Activated naive CD8-positive, alpha-beta T cell (primary cell): Measurements from ENCODE around the gene CKAP2L.

Experiments used
- H3K27ac Mint-ChIP-seq: one replicate; pipeline ENCODE4 v1.8.0; 2021; ENCODE audit warnings: mixed read lengths
- H3K27me3 Mint-ChIP-seq: one replicate; pipeline ENCODE4 v1.8.0; 2021; ENCODE audit warnings: mixed read lengths
- H3K36me3 Mint-ChIP-seq: one replicate; pipeline ENCODE4 v1.8.0; 2021; ENCODE audit warnings: mixed read lengths
- H3K4me1 Mint-ChIP-seq: one replicate; pipeline ENCODE4 v1.8.0; 2021; ENCODE audit warnings: low read depth, mixed read lengths
- H3K4me3 Mint-ChIP-seq: one replicate; pipeline ENCODE4 v1.8.0; 2021; ENCODE audit warnings: mild to moderate bottlenecking, mixed read lengths
- H3K9me3 Mint-ChIP-seq: one replicate; pipeline ENCODE4 v1.8.0; 2021; ENCODE audit warnings: low read depth, mixed read lengths

Gene CKAP2L

GRCh38 chr2:112795774-112796173 lies 31.4 kb upstream of the CKAP2L start:
- H3K9me3 Mint-ChIP-seq, result no peaks in the 10 kb centered on the region
- H3K27ac Mint-ChIP-seq, result no peak overlapping the region
- H3K36me3 Mint-ChIP-seq, result no peaks in the 10 kb centered on the region
- no peaks in the 10 kb centered on the region for H3K27me3 Mint-ChIP-seq
- no peaks in the 10 kb centered on the region for H3K4me1 Mint-ChIP-seq
- no peak overlapping the region for H3K4me3 Mint-ChIP-seq

GRCh38 chr2:112794841-112795240 lies 30.4 kb upstream of the CKAP2L start:
- Mint-ChIP-seq H3K27me3 (no peaks in the 10 kb centered on the region), H3K4me1 (no peaks in the 10 kb centered on the region), H3K4me3 (no peak overlapping the region), H3K9me3 (no peaks in the 10 kb centered on the region), H3K27ac (no peak overlapping the region), H3K36me3 (no peaks in the 10 kb centered on the region)

GRCh38 chr2:112794131-112794733 lies 29.8 kb upstream of the CKAP2L start:
- no peaks in the 10 kb centered on the region for H3K4me1 Mint-ChIP-seq
- no peak overlapping the region for H3K27ac Mint-ChIP-seq
- no peak overlapping the region for H3K4me3 Mint-ChIP-seq
- H3K9me3 Mint-ChIP-seq, result no peaks in the 10 kb centered on the region
- no peaks in the 10 kb centered on the region for H3K36me3 Mint-ChIP-seq
- H3K27me3 Mint-ChIP-seq, result no peaks in the 10 kb centered on the region

- Mint-ChIP-seq H3K36me3 (no peaks in the 10 kb centered on the region), H3K27ac (no peak overlapping the region), H3K27me3 (peaks cover 2% of the 10 kb centered on the region), H3K9me3 (no peaks in the 10 kb centered on the region), H3K4me1 (no peaks in the 10 kb centered on the region), H3K4me3 (no peak overlapping the region)
Observed at GRCh38 chr2:112793449-112793978, 29.1 kb upstream of the CKAP2L start.

- Mint-ChIP-seq H3K4me3 (no peak overlapping the region), H3K27ac (no peak overlapping the region), H3K9me3 (no peaks in the 10 kb centered on the region), H3K36me3 (no peaks in the 10 kb centered on the region), H3K4me1 (no peaks in the 10 kb centered on the region), H3K27me3 (peaks cover 2% of the 10 kb centered on the region)
Observed at GRCh38 chr2:112792419-112792818, 28.0 kb upstream of the CKAP2L start.

- no peaks in the 10 kb centered on the region for H3K36me3 Mint-ChIP-seq
- no peak overlapping the region for H3K27ac Mint-ChIP-seq
- peaks cover 2% of the 10 kb centered on the region for H3K27me3 Mint-ChIP-seq
- no peak overlapping the region for H3K4me3 Mint-ChIP-seq
- no peaks in the 10 kb centered on the region for H3K9me3 Mint-ChIP-seq
- H3K4me1 Mint-ChIP-seq, result no peaks in the 10 kb centered on the region
Observed at GRCh38 chr2:112791693-112792230, 27.4 kb upstream of the CKAP2L start.

GRCh38 chr2:112791019-112791418 lies 26.6 kb upstream of the CKAP2L start:
- Mint-ChIP-seq H3K36me3 (no peaks in the 10 kb centered on the region), H3K4me1 (no peaks in the 10 kb centered on the region), H3K9me3 (no peaks in the 10 kb centered on the region), H3K27ac (no peak overlapping the region), H3K4me3 (no peak overlapping the region), H3K27me3 (peaks cover 2% of the 10 kb centered on the region)

- H3K27ac Mint-ChIP-seq, result no peak overlapping the region
- H3K9me3 Mint-ChIP-seq, result no peaks in the 10 kb centered on the region
- peaks cover 2% of the 10 kb centered on the region for H3K27me3 Mint-ChIP-seq
- H3K4me1 Mint-ChIP-seq, result no peaks in the 10 kb centered on the region
- H3K4me3 Mint-ChIP-seq, result no peak overlapping the region
- no peaks in the 10 kb centered on the region for H3K36me3 Mint-ChIP-seq
Observed at GRCh38 chr2:112790305-112790704, 25.9 kb upstream of the CKAP2L start.

GRCh38 chr2:112789186-112789585 lies 24.8 kb upstream of the CKAP2L start:
- H3K27me3 Mint-ChIP-seq, result peaks cover 2% of the 10 kb centered on the region
- H3K27ac Mint-ChIP-seq, result no peak overlapping the region
- H3K4me1 Mint-ChIP-seq, result no peaks in the 10 kb centered on the region
- H3K36me3 Mint-ChIP-seq, result no peaks in the 10 kb centered on the region
- no peaks in the 10 kb centered on the region for H3K9me3 Mint-ChIP-seq
- H3K4me3 Mint-ChIP-seq, result no peak overlapping the region

- Mint-ChIP-seq H3K27me3 (peaks cover 2% of the 10 kb centered on the region), H3K27ac (no peak overlapping the region), H3K4me3 (no peak overlapping the region), H3K36me3 (no peaks in the 10 kb centered on the region), H3K4me1 (no peaks in the 10 kb centered on the region), H3K9me3 (no peaks in the 10 kb centered on the region)
Observed at GRCh38 chr2:112788653-112789052, 24.2 kb upstream of the CKAP2L start.

GRCh38 chr2:112787729-112788393 lies 23.5 kb upstream of the CKAP2L start:
- no peak overlapping the region for H3K27ac Mint-ChIP-seq
- no peak overlapping the region for H3K4me3 Mint-ChIP-seq
- peaks cover 2% of the 10 kb centered on the region for H3K27me3 Mint-ChIP-seq
- no peaks in the 10 kb centered on the region for H3K36me3 Mint-ChIP-seq
- H3K4me1 Mint-ChIP-seq, result no peaks in the 10 kb centered on the region
- H3K9me3 Mint-ChIP-seq, result no peaks in the 10 kb centered on the region

- no peak overlapping the region for H3K4me3 Mint-ChIP-seq
- no peak overlapping the region for H3K27ac Mint-ChIP-seq
Observed at GRCh38 chr2:112787294-112787693, 22.9 kb upstream of the CKAP2L start.

GRCh38 chr2:112784199-112785189 lies 20.1 kb upstream of the CKAP2L start, which contains the start of gene IL1A:
TSS of gene IL1A (minus strand) at chr2:112784493. CDS start at chr2:112783770, 723 bp downstream.
- no peaks in the 10 kb centered on the region for H3K36me3 Mint-ChIP-seq
- no peak within 1 kb of the TSS for H3K4me3 Mint-ChIP-seq
- no peaks in the 10 kb centered on the region for H3K9me3 Mint-ChIP-seq
- H3K27ac Mint-ChIP-seq, result no peak within 1 kb of the TSS
- peaks cover 5% of the 10 kb centered on the region for H3K27me3 Mint-ChIP-seq
- H3K4me1 Mint-ChIP-seq, result no peaks in the 10 kb centered on the region

More at GRCh38 chr2:112787294-112787693, 22.9 kb upstream of the CKAP2L start:
- Mint-ChIP-seq H3K36me3 (no peaks in the 10 kb centered on the region), H3K27me3 (peaks cover 5% of the 10 kb centered on the region), H3K4me1 (no peaks in the 10 kb centered on the region), H3K9me3 (no peaks in the 10 kb centered on the region)

GRCh38 chr2:112783187-112783714 lies 18.8 kb upstream of the CKAP2L start:
- Mint-ChIP-seq H3K4me3 (no peak overlapping the region), H3K4me1 (no peaks in the 10 kb centered on the region), H3K27ac (no peak overlapping the region), H3K9me3 (no peaks in the 10 kb centered on the region), H3K36me3 (no peaks in the 10 kb centered on the region), H3K27me3 (peaks cover 4% of the 10 kb centered on the region)
